ENCODE measurements around the gene FSTL4. TPM values are rescaled to one million over a fixed set of nuclear protein-coding genes. Genes with fewer than 3 reads are reported as not detected.

The FSTL4 gene
- total and polyA plus RNA-seq, 4 donors: 0.02 to 0.18 TPM; not detected in 2

DNA sequence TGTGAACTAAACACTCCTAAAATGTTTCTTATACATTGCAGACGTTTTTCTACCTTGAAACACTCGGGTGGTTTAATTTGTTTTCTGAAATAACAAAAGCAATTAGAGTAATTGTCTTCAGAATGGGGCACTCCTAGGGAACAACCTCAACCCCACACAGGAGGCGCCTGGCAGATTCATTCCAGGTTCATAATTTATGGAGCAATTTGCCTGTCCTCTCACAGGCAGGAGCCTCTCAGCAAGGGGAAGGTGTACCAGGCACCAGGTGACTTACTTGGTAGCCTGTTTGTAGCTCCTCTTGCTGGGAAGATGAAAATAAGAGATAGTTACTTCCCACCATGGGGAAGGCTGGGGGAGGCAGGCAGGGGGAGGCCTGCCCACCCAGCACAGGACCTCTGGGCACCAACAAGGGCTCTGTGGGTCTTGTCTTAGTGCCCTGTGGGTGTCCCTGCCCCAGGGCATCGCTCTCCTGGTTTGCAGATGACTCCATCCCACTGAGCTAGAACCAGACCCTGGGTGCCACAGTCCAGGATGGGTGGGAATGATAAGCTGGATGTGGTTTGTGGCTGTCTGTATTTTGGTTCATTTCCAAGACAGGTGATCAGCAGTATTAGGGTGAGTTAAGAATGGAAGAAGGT, 144.4 kb downstream of the FSTL4 start:
- Histone ChIP-seq H3K4me3 (ENCODE audit: low read depth in 1 of 3, low read length in 3 of 3) (no peak overlapping the region), H3K27ac (ENCODE audit: low read depth in 1 of 2, low read length in 2 of 2) (no peak overlapping the region), H3K36me3 (ENCODE audit: control insufficient read depth in 4 of 4, insufficient read depth in 3 of 4, low read depth in 1 of 4, low read length in 3 of 4) (no peaks in the 10 kb centered on the region), H3K4me1 (ENCODE audit: control insufficient read depth in 4 of 4, insufficient read depth in 4 of 4, low read length in 3 of 4) (no peaks in the 10 kb centered on the region), H3K9me3 (ENCODE audit: control insufficient read depth in 4 of 4, low read length in 3 of 4) (no peaks in the 10 kb centered on the region), H3K27me3 (ENCODE audit: control insufficient read depth in 4 of 4, insufficient read depth in 4 of 4, low read length in 3 of 4) (no peaks in the 10 kb centered on the region), H3K9ac (ENCODE audit: low read depth in 1 of 2, low read length in 2 of 2) (no peak overlapping the region)
- 84% methylated on average over 4 of the region's 4 CpGs for WGBS
- no peak for TF ChIP-seq SP1 (IDR thresholded peaks at IDR 0.05)
- no peak for TF ChIP-seq HNF4G (IDR thresholded peaks at IDR 0.05)
- no peak for TF ChIP-seq GABPA (IDR thresholded peaks at IDR 0.05 in 1 of 2, conservative IDR thresholded peaks at IDR 0.05 in 1 of 2)
- no peak for TF ChIP-seq REST (IDR thresholded peaks at IDR 0.05)
- no peak for TF ChIP-seq NR2F2 (IDR thresholded peaks at IDR 0.05)
- TF ChIP-seq ATF3 (IDR thresholded peaks at IDR 0.05): no peak
- TF ChIP-seq ZBTB33 (IDR thresholded peaks at IDR 0.05): no peak
- TF ChIP-seq RXRA (IDR thresholded peaks at IDR 0.05): no peak
- TF ChIP-seq FOXA2 (IDR thresholded peaks at IDR 0.05): no peak
- DNase-seq (ENCODE audit: low spot score): no peak

- WGBS: 84% methylated on average over 7 of the region's 7 CpGs
- no peaks in the 10 kb centered on the region for H3K36me3 ChIP-seq (ENCODE audit: control insufficient read depth in 4 of 4, insufficient read depth in 3 of 4, low read depth in 1 of 4, low read length in 3 of 4)
- no peak for DNase-seq (ENCODE audit: low spot score)
- no peaks in the 10 kb centered on the region for H3K4me1 ChIP-seq (ENCODE audit: control insufficient read depth in 4 of 4, insufficient read depth in 4 of 4, low read length in 3 of 4)
- H3K27me3 ChIP-seq (ENCODE audit: control insufficient read depth in 4 of 4, insufficient read depth in 4 of 4, low read length in 3 of 4): no peaks in the 10 kb centered on the region
- H3K9ac ChIP-seq (ENCODE audit: low read depth in 1 of 2, low read length in 2 of 2): no peak overlapping the region
- no peak overlapping the region for H3K27ac ChIP-seq (ENCODE audit: low read depth in 1 of 2, low read length in 2 of 2)
- H3K9me3 ChIP-seq (ENCODE audit: control insufficient read depth in 4 of 4, low read length in 3 of 4): no peaks in the 10 kb centered on the region
- no peak overlapping the region for H3K4me3 ChIP-seq (ENCODE audit: low read depth in 1 of 3, low read length in 3 of 3)
- no peak for TF ChIP-seq YY1 (IDR thresholded peaks at IDR 0.05)
- no peak for TF ChIP-seq CTCF (IDR thresholded peaks at IDR 0.05; ENCODE audit: low read depth, low read length, missing input control)
- TF ChIP-seq MAX (IDR thresholded peaks at IDR 0.05): no peak
- no peak for TF ChIP-seq EGR1 (IDR thresholded peaks at IDR 0.05; ENCODE audit: low read depth in 2 of 2)
- TF ChIP-seq HNF4A (conservative IDR thresholded peaks at IDR 0.05): no peak
- no peak for TF ChIP-seq RAD21 (IDR thresholded peaks at IDR 0.05)
- TF ChIP-seq RXRA (IDR thresholded peaks at IDR 0.05): no peak
- no peak for TF ChIP-seq NR2F2 (IDR thresholded peaks at IDR 0.05)
- no peak for TF ChIP-seq FOXA2 (IDR thresholded peaks at IDR 0.05)
- TF ChIP-seq TAF1 (conservative IDR thresholded peaks at IDR 0.05): no peak
- TF ChIP-seq JUND (IDR thresholded peaks at IDR 0.05): no peak
- TF ChIP-seq FOXA1 (IDR thresholded peaks at IDR 0.05): no peak
- TF ChIP-seq REST (IDR thresholded peaks at IDR 0.05): no peak
- no peak for TF ChIP-seq SP1 (IDR thresholded peaks at IDR 0.05)
Observed at GRCh38 chr5:133467335-133467779, 145.0 kb downstream of the FSTL4 start.

Data from liver (tissue), 9 donors.